Activated CD8-positive, alpha-beta memory T cell treated with anti-CD3 and anti-CD28 coated beads, Interleukin-2, amount 10 ng/mL, durations not matched to agents 7 days and 5 days (primary cell): ENCODE data around the gene DMAC2. TPM values are rescaled to one million over a fixed set of nuclear protein-coding genes. Genes with fewer than 3 reads are reported as not detected.
"Not testable (repeated sequence)": the region's sequence is repeated elsewhere in the genome, so short reads cannot be mapped to it uniquely, and the experiment has no call there.

Experiments used
- ATAC-seq: fragments of 150-1000 bp; cut with Tn5 transposase; one replicate; pipeline ENCODE4 v1.10.0; 2021; ENCODE audit warnings: moderate library complexity
- CTCF ChIA-PET: fragments of 350-600 bp; sonication (Branson Sonifier 250); formaldehyde crosslinking; loops from one replicate; lab custom pipeline; 2021; ENCODE audit warnings: antibody characterized with exemption; lab: Charles Lee
- DNase-seq: peaks from one replicate; pipeline ENCODE4 v3.0.0-alpha.2; 2020
- H3K27ac Mint-ChIP-seq: one replicate; pipeline ENCODE4 v1.8.0; 2021; ENCODE audit warnings: mild to moderate bottlenecking, mixed read lengths
- H3K27me3 Mint-ChIP-seq: one replicate; pipeline ENCODE4 v1.8.0; 2021; ENCODE audit warnings: mixed read lengths
- H3K36me3 Mint-ChIP-seq: one replicate; pipeline ENCODE4 v1.8.0; 2021; ENCODE audit warnings: mild to moderate bottlenecking, mixed read lengths
- H3K4me1 Mint-ChIP-seq: one replicate; pipeline ENCODE4 v1.8.0; 2021; ENCODE audit warnings: mixed read lengths
- H3K4me3 Mint-ChIP-seq: one replicate; pipeline ENCODE4 v1.8.0; 2021; ENCODE audit warnings: mild to moderate bottlenecking, moderate library complexity, mixed read lengths
- H3K9me3 Mint-ChIP-seq: one replicate; pipeline ENCODE4 v1.8.0; 2022; ENCODE audit warnings: low read depth, mixed read lengths
- total RNA-seq, 2 experiments: library from RNA; stranded (reverse); gene quantifications; one replicate each; pipeline ENCODE4 v1.2.3, GENCODE V29; 2021

DMAC2 gene
- total RNA-seq, 2 experiments from 2014 or later = 43.2 to 56.5 TPM

- ATAC-seq (no peak), DNase-seq (no peak)
- H3K4me3 Mint-ChIP-seq = no peak overlapping the region
- H3K9me3 Mint-ChIP-seq = no peaks in the 10 kb centered on the region
- CTCF ChIA-PET = interaction anchor here (1.7 kb wide), 1 partner anchor 37 kb away, joined by 4 read pairs; no protein-coding TSS in a partner anchor
- no peaks in the 10 kb centered on the region for H3K27me3 Mint-ChIP-seq
- peaks cover 10% of the 10 kb centered on the region for H3K4me1 Mint-ChIP-seq
- H3K27ac Mint-ChIP-seq = no peak overlapping the region
- H3K36me3 Mint-ChIP-seq = peaks cover 2% of the 10 kb centered on the region
Observed at GRCh38 chr19:41411100-41411967, 28.4 kb downstream of the DMAC2 start.

- no peak for DNase-seq
- Mint-ChIP-seq H3K9me3 (no peaks in the 10 kb centered on the region), H3K27me3 (no peaks in the 10 kb centered on the region), H3K36me3 (peaks cover 2% of the 10 kb centered on the region), H3K27ac (no peak overlapping the region), H3K4me1 (peaks cover 10% of the 10 kb centered on the region), H3K4me3 (no peak overlapping the region)
- CTCF ChIA-PET = interaction anchor here (1.5 to 1.7 kb wide), 2 partner anchors 21 to 38 kb away, joined by 3 to 4 read pairs; no protein-coding TSS in a partner anchor
- no peak for ATAC-seq
Observed at GRCh38 chr19:41410336-41411054, 29.2 kb downstream of the DMAC2 start.

- H3K9me3 Mint-ChIP-seq = no peaks in the 10 kb centered on the region
- H3K4me3 Mint-ChIP-seq = no peak overlapping the region
- no peak for ATAC-seq
- DNase-seq = no peak
- H3K27ac Mint-ChIP-seq = no peak overlapping the region
- H3K36me3 Mint-ChIP-seq = no peaks in the 10 kb centered on the region
- peaks cover 10% of the 10 kb centered on the region for H3K4me1 Mint-ChIP-seq
- H3K27me3 Mint-ChIP-seq = no peaks in the 10 kb centered on the region
- CTCF ChIA-PET = interaction anchor here (1.5 to 1.7 kb wide), 2 partner anchors 22 to 40 kb away, joined by 3 to 4 read pairs; no protein-coding TSS in a partner anchor
Observed at GRCh38 chr19:41409288-41409687, 30.4 kb downstream of the DMAC2 start.

DNA sequence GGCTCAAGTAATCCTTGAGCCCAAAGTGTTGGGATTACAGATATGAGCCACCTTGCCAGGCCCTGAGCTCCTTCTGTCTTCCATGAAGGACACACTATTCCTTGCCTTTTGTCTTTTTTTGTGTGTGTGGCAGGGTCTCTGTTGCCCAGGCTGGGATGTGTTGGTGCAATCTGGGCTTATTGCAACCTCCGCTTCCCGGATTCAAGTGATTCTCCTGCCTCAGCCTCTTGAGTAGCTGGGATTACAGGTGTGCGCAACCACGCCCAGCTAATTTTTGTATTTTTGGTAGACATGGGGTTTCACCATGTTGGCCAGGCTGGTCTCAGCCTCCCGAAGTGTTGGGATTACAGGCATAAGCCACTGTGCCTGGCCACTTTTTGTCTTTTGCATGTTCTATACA is 30.9 kb downstream of the DMAC2 start:
- peaks cover 10% of the 10 kb centered on the region for H3K4me1 Mint-ChIP-seq
- ATAC-seq, DNase-seq, H3K9me3 Mint-ChIP-seq, H3K27ac Mint-ChIP-seq, H3K27me3 Mint-ChIP-seq, H3K36me3 Mint-ChIP-seq, H3K4me3 Mint-ChIP-seq: not testable (repeated sequence)
- CTCF ChIA-PET = interaction anchor here (1.0 to 1.3 kb wide), 2 partner anchors 28 to 345 kb away, joined by 4 to 5 read pairs; no protein-coding TSS in a partner anchor

GRCh38 chr19:41408256-41408655 is 31.5 kb downstream of the DMAC2 start:
- Mint-ChIP-seq H3K27ac (no peak overlapping the region), H3K4me1 (peaks cover 10% of the 10 kb centered on the region), H3K36me3 (no peaks in the 10 kb centered on the region), H3K9me3 (no peaks in the 10 kb centered on the region), H3K4me3 (no peak overlapping the region), H3K27me3 (no peaks in the 10 kb centered on the region)
- DNase-seq (no peak), ATAC-seq (no peak)
- CTCF ChIA-PET = interaction anchor here (0.6 to 1.3 kb wide), 3 partner anchors 29 to 345 kb away, joined by 3 to 5 read pairs (median 4); no protein-coding TSS in a partner anchor

- no peaks in the 10 kb centered on the region for H3K27me3 Mint-ChIP-seq
- H3K27ac Mint-ChIP-seq = no peak overlapping the region
- CTCF ChIA-PET = no interaction called here
Observed at GRCh38 chr19:41407271-41407670, 32.4 kb downstream of the DMAC2 start.

DNA sequence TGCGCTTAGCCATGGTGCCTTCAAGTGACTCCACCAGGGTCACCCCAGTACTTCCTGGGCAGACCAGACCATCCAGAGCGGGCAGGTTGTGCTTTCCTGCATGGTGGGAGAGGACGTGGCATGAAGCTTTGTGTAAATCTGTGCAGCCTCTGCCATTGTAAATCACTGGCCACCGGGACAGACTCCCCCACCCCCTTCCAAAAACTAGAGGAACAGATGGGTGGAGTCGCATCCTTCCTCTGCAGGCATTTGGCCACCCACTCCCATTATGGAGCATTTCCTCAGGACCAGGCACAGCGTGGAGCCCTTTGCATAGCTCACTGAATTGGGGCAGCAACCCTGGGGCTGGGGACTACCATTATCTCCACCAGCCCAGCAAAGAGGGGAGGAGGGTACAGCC is 33.9 kb downstream of the DMAC2 start:
- Mint-ChIP-seq H3K4me3 (no peak overlapping the region), H3K36me3 (no peaks in the 10 kb centered on the region)

More at GRCh38 chr19:41407271-41407670, 32.4 kb downstream of the DMAC2 start:
- Mint-ChIP-seq H3K9me3 (no peaks in the 10 kb centered on the region), H3K36me3 (no peaks in the 10 kb centered on the region), H3K4me3 (no peak overlapping the region), H3K4me1 (peaks cover 10% of the 10 kb centered on the region)
- no peak for ATAC-seq
- DNase-seq = no peak

GRCh38 chr19:41403181-41403970 is 36.3 kb downstream of the DMAC2 start:
- no peaks in the 10 kb centered on the region for H3K27me3 Mint-ChIP-seq
- no peaks in the 10 kb centered on the region for H3K9me3 Mint-ChIP-seq
- CTCF ChIA-PET = no interaction called here
- no peak overlapping the region for H3K4me3 Mint-ChIP-seq
- H3K27ac Mint-ChIP-seq = no peak overlapping the region
- no peaks in the 10 kb centered on the region for H3K36me3 Mint-ChIP-seq
- peaks cover 17% of the 10 kb centered on the region for H3K4me1 Mint-ChIP-seq
- DNase-seq (no peak), ATAC-seq (no peak)

More for the DNA sequence above, 33.9 kb downstream of the DMAC2 start:
- CTCF ChIA-PET = no interaction called here
- Mint-ChIP-seq H3K4me1 (peaks cover 13% of the 10 kb centered on the region), H3K27me3 (no peaks in the 10 kb centered on the region), H3K27ac (no peak overlapping the region), H3K9me3 (no peaks in the 10 kb centered on the region)
- ATAC-seq (no peak), DNase-seq (no peak)

- no peak for ATAC-seq
- peak overlapping the region; percentile 33 for H3K27ac Mint-ChIP-seq
- no peaks in the 10 kb centered on the region for H3K27me3 Mint-ChIP-seq
- CTCF ChIA-PET = no interaction called here
- H3K9me3 Mint-ChIP-seq = no peaks in the 10 kb centered on the region
- no peak for DNase-seq
- H3K4me3 Mint-ChIP-seq = no peak overlapping the region
- peaks cover 23% of the 10 kb centered on the region for H3K4me1 Mint-ChIP-seq
- no peaks in the 10 kb centered on the region for H3K36me3 Mint-ChIP-seq
Observed at GRCh38 chr19:41402010-41402409, 37.7 kb downstream of the DMAC2 start.

- Mint-ChIP-seq H3K27ac (peak overlapping the region; percentile 41), H3K36me3 (no peaks in the 10 kb centered on the region), H3K9me3 (no peaks in the 10 kb centered on the region), H3K4me1 (peaks cover 25% of the 10 kb centered on the region), H3K27me3 (no peaks in the 10 kb centered on the region), H3K4me3 (no peak overlapping the region)
- no peak for ATAC-seq
- CTCF ChIA-PET = no interaction called here
- DNase-seq = no peak
Observed at GRCh38 chr19:41401483-41401882, 38.2 kb downstream of the DMAC2 start.

DNA sequence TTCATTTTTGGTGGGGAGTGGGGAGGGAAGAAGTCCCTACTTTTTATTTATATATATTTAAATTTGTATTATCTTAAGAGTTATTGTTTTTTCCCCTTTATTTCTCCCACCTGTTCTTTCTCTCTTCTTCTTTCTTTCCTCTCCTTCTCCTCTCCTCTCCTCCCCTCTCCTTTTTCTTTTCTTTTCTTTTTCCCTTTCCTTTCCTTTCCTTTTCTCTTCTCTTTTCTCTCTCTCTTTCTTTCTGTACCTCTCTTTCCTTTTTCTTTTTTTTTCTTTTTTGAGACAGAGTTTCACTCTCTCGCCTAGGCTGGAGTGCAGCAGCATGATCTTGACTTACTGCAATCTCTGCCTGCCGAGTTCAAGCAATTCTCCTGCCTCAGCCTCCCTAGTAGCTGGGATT is 40.2 kb downstream of the DMAC2 start:
- ATAC-seq (no peak), DNase-seq (no peak)
- Mint-ChIP-seq H3K27me3 (no peaks in the 10 kb centered on the region), H3K36me3 (no peaks in the 10 kb centered on the region), H3K9me3 (no peaks in the 10 kb centered on the region), H3K4me3 (no peak overlapping the region), H3K27ac (peak overlapping the region; percentile 50), H3K4me1 (peaks cover 35% of the 10 kb centered on the region)
- CTCF ChIA-PET = interaction anchor here (1.3 kb wide), 1 partner anchor 11 kb away, joined by 3 read pairs; no protein-coding TSS in a partner anchor

DNA sequence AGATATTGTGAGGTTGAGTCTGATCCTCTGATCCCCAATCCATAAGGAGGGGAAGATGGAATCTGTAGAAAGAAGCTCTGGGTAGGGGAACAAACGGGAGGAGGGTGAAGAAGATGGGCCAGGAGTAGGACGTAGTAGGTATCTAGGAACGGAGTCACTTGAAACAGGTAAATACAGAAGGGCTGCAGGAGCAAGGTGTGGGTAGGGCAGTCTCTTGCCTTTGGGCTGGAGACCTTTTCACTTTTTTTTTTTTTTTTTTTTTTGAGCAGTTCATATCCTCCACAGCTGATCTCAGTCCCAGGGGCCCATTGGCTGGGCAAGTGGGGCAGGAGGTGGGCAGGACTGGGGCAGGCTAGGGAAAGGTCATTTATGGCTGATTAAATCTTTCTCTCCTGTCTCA is 40.6 kb downstream of the DMAC2 start:
- H3K4me3 Mint-ChIP-seq = peak overlapping the region; percentile 97
- H3K4me1 Mint-ChIP-seq = peaks cover 35% of the 10 kb centered on the region
- DNase-seq = no peak
- H3K9me3 Mint-ChIP-seq = no peaks in the 10 kb centered on the region
- H3K27me3 Mint-ChIP-seq = no peaks in the 10 kb centered on the region
- ATAC-seq = no peak
- H3K27ac Mint-ChIP-seq = peak overlapping the region; percentile 4
- H3K36me3 Mint-ChIP-seq = no peaks in the 10 kb centered on the region
- CTCF ChIA-PET = interaction anchor here (1.2 to 1.3 kb wide), 2 partner anchors 11 to 195 kb away, joined by 3 read pairs; no protein-coding TSS in a partner anchor
